Stimulated activated CD8-positive, alpha-beta memory T cell treated with anti-CD3 and anti-CD28 coated beads, Interleukin-4, amount 100 ng/mL, for 24 hours (primary cell): ENCODE measurements around the gene SLC10A7.

Experiments
- DNase-seq: peaks from one replicate; pipeline ENCODE4 v3.0.0-alpha.2; 2020; ENCODE audit warnings: low read depth

Gene SLC10A7

GRCh38 chr4:146256328-146256727, 265.4 kb downstream of the SLC10A7 start:
- DNase-seq: no peak

GRCh38 chr4:146255874-146256273, 265.9 kb downstream of the SLC10A7 start:
- no peak for DNase-seq

DNA sequence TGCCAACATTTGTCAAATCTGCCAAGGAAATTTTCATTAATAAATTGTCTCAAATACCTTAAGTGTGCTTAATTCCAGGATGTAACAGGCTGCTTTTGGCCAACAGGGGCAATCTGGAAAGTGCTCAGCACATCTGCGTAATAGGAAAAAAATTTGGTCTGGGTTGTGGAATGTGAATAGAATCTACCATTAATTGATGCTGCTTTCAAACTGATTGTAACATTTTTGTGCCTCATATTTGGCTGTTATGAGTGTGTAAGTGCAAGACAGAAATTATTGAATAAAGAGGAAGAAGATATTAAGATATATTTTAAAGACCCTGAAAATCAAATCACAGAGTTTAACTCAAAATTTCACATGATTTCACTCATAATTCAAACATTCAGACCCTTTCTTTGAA, 266.3 kb downstream of the SLC10A7 start:
- DNase-seq: no peak

GRCh38 chr4:146252969-146253611, 268.6 kb downstream of the SLC10A7 start:
- DNase-seq: no peak

GRCh38 chr4:146247356-146247755, 274.4 kb downstream of the SLC10A7 start:
- no peak for DNase-seq

GRCh38 chr4:146246381-146246780, 275.4 kb downstream of the SLC10A7 start:
- no peak for DNase-seq

DNA sequence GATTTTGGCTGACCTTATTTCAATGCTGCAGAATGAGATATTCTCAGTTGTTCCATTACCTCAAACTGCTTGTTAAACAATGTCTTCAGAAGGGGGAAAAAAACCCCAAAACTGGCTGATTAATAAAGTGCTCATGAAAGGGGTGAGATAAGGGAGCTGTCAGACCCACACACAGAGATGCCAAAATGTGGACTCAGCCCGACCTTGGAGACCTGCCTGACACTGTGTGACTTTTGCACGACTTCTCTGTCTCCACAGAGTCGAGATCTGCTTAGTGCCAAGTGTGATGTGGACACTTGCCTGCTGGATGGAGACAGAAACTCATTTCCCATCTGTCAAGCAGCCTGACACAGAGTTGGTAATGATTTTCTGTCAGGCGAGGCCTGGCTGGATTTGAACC, 275.9 kb downstream of the SLC10A7 start:
- no peak for DNase-seq

GRCh38 chr4:146245246-146245645, 276.5 kb downstream of the SLC10A7 start:
- no peak for DNase-seq

DNA sequence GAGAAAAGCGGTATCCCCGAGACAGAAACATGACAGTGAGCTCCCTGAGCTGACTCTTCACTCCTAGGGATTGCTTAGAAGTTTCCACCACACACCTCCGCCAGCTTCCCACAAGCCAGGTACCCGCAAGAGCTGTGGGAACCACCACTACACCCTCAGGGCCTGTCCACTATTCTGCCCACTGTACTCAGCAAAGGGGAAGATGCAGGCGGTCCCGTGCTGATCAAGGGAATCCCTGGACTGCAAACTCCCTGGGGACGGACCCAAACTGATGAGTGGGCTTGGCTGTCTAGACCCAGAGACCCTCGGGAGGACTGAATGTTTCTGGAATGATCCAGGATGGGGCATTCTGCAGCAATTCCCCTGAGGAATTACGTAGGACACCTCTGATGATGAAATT, 277.2 kb downstream of the SLC10A7 start:
- no peak for DNase-seq

DNA sequence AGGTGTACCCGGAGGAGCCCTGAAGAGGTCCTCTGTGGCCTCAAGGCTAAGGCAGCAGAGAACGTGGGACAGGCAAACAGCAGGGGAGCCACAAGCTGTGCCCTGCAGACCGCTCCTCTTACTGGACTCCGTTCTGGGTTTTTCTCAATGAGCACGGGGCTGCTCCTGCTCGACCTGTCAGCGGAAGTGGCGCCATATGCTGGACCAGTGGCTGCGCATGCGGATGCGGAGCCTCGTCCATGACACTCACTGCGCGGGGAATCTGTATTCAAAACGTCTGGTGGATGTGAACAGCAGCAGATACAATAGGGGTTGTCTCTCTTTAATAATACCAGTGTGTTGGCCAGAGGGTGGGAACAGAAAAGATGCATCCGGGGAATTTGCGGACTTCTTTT, 277.9 kb downstream of the SLC10A7 start:
- DNase-seq: no peak

DNA sequence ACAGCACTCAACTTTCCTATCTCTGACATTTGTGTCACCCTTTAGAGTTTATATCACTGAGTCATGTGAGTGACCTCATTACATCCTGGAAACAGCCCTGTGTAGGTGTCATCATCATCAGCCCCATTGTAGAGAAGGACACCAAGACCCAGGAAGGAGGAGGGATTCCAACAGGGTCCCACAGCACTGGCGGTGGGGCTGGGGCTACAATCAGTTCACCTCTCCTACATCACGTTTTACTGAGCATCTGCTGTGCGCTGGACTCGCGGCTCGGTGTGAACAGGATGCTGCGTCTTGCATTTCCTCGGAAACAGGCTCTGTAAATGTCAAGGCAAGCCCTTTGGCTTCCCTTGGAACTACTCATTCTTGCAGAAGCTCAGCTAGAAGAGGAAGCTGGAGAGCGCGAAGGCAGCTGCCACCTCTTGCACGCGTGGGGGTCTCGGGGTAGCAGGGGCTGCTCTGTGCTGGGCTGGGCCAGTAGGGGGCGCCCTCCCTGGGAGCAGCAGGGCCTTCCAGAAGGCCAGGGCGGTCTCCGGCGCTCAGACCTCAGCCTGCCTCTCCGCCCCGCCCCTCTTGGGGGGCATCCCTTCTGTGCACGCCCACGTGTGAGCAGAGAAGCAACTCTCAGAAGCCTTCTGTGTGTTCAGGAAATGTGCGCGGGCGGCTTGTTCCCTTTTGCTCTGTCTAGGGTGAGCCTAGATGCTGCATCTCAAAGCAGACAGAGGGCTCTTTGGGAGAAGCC, 278.4 kb downstream of the SLC10A7 start:
- DNase-seq: peak; percentile 58

DNA sequence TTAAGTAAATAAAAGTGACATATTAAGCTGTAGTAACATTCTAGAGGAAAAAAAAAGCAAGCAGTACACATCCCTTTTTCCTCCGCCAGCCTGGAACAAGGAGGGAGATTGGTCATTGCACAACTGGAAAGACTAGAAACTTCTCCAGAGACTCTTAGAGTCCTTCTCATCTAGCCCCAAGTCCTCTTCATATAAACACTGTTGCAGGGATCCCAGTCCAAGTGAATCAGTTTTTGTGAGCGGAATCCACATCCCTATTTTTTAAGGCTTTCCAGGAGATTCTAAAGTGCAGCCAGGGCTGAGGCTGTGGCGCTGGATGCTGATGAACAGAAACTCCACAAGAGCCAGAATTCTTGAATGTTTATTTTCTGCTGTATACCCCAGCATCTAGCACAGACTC, 283.6 kb downstream of the SLC10A7 start:
- no peak for DNase-seq

DNA sequence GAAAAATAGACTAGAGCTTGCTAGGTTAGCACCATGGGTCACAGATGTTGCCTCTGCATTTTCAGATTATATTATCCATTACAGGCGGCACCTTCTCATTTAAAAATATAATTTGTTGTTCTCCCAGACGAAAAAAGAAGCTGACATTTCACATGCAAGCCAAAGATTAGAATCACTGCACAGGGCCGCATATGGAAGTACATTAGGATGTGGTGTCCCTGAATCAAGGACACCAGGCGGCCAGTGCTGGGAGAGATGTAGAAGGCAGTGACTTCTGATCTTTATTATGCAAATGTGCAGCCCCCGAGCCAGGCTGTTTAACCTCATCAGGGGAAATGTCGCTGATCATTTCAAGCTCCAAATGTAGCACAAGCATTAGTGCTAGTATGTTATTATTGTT, 284.6 kb downstream of the SLC10A7 start:
- DNase-seq: no peak

- no peak for DNase-seq
These were observed 285.5 kb downstream of the SLC10A7 start for GRCh38 chr4:146236216-146236615.

- DNase-seq: no peak
These were observed 286.0 kb downstream of the SLC10A7 start for GRCh38 chr4:146235654-146236177.

GRCh38 chr4:146232131-146232722, 289.5 kb downstream of the SLC10A7 start:
- no peak for DNase-seq

DNA sequence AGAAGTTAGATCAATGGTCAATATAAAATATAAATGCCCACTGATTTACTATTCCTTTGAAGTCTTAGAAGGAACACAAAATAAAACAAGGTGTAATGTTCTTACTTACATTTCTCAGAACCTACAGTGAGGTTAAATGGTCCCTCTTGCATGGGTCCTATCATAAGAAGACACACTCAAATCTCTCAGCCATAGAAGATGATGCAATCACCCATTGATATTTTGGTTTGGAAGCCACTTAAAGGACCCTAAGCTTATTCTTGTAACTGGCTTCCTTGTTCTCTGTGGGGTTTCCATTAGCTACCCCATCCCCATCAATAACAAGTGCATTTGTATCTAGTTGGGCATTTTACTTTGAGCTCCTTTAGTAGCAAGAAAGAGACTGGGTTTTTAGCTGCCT, 292.3 kb downstream of the SLC10A7 start:
- no peak for DNase-seq

DNA sequence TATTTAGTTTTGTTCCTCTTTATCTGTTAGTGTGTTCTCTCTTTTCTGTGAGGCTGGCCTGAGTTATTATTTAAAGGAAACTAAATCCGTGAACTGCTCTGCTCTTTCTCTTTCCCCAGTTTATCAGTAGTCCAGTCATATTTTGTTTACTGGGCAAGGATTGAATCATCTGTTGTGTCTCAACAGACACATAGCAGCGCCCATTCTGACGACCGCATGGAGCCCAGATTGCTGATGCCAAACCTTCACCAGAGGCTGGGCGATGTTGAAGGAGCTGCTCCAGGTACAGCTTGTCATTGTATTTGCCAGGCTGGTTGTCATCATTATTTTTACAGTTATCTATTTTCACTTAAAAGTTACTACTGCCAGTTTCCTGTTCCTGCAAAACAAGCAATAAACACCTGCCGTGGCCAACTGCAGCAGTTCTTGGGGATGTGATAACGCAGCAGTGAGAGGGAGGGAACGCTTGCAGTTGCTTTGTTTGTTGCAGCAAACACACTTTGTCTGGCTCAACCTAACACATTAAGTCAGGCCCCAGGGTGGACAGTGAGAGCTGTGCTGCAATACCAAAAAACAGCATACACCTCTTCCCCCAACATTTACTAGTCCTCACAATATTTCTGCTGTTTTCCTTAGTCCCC, 297.3 kb downstream of the SLC10A7 start:
- DNase-seq: no peak

GRCh38 chr4:146222313-146222712, 299.4 kb downstream of the SLC10A7 start:
- no peak for DNase-seq

DNA sequence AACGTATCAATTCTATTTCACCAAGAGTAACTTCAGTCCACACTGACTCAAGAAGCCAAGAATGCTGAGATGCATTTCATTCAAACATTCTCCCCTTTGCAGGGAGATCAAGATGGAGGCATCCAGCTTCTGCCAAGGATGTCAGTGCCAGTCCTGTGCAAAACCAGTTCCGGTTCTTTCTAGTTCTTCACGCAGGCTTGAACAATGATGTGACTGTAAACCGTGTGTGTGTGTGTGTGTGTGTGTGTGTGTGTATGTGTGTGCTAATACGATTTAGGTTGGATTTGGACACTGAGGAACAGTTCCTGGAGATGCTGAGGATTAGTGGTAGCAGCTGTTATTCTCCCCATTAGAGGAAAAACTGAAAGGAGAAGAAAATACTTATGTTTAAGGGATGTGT, 307.5 kb downstream of the SLC10A7 start, which contains the start of gene REELD1:
TSS of gene REELD1 (plus strand) at position 301 of the 400 bp plus-strand sequence. CDS start 2,415 bp downstream, outside the sequence.
- DNase-seq: no peak

GRCh38 chr4:146212781-146213180, 309.0 kb downstream of the SLC10A7 start:
- DNase-seq: no peak

DNA sequence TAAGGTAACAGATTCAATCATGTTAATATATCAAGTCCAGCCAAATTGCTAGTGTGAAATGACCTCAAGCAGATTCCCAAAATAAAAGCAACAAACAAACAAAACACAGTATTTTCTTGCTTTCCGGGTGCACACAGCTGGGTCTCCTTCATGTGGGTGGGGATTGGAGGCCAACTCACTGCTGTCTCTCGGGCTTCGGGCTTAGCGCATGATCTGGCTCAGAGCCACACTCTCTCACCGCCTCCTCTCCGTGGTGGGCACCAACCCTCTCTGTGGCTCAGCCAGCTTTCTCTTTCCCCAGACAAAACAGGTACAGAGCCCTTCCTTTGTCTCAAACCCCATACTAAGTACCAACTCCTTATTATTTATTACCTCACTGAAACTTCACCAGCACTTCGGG, 310.3 kb downstream of the SLC10A7 start:
- DNase-seq: no peak

- DNase-seq: no peak
These were observed 310.9 kb downstream of the SLC10A7 start for GRCh38 chr4:146210890-146211289.
